Osteoblast (primary cell): ENCODE measurements around the gene DIO1. TPM values are rescaled to one million over a fixed set of nuclear protein-coding genes. Genes with fewer than 3 reads are reported as not detected.

Experiments used
- DNase-seq: peaks from one replicate; pipeline ENCODE4 v3.0.0; 2011; ENCODE audit warnings: low spot score, mixed read lengths; ENCODE audit not compliant: insufficient read length; ENCODE audit errors: missing footprints
- H2AFZ ChIP-seq: 2 replicates; pipeline ENCODE4 v1.6.0; 2011; ENCODE audit warnings: mild to moderate bottlenecking, low read length
- H3K27ac ChIP-seq: 2 replicates; pipeline ENCODE4 v1.5.1; 2011; ENCODE audit warnings: mild to moderate bottlenecking, low read depth, low read length, moderate library complexity
- H3K27me3 ChIP-seq: 2 replicates; pipeline ENCODE4 v1.6.0; 2012; ENCODE audit warnings: mild to moderate bottlenecking, control low read depth, inconsistent platforms, low read length, moderate library complexity; ENCODE audit not compliant: insufficient read depth
- H3K36me3 ChIP-seq: 2 replicates; pipeline ENCODE4 v1.5.1; 2011; ENCODE audit warnings: mild to moderate bottlenecking, low read length, control low read depth, moderate library complexity; ENCODE audit not compliant: insufficient read depth
- H3K4me1 ChIP-seq: 2 replicates; pipeline ENCODE4 v1.5.1; 2011; ENCODE audit warnings: mild to moderate bottlenecking, low read length, control low read depth, moderate library complexity; ENCODE audit not compliant: insufficient read depth
- H3K4me2 ChIP-seq: 2 replicates; pipeline ENCODE4 v1.6.0; 2011; ENCODE audit warnings: mild to moderate bottlenecking, low read length; ENCODE audit not compliant: insufficient read depth
- H3K4me3 ChIP-seq: fragments of 200-600 bp; sonication (generic); 3 replicates; pipeline ENCODE4 v1.5.1; 2012; ENCODE audit warnings: mild to moderate bottlenecking, low read length, inconsistent platforms; ENCODE audit not compliant: insufficient read depth
- H3K79me2 ChIP-seq: 2 replicates; pipeline ENCODE4 v1.6.0; 2012; ENCODE audit warnings: mild to moderate bottlenecking, low read length, control low read depth, inconsistent platforms; ENCODE audit not compliant: insufficient read depth
- H3K9me3 ChIP-seq: 2 replicates; pipeline ENCODE4 v1.5.1; 2011; ENCODE audit warnings: low read depth, low read length, control low read depth
- H4K20me1 ChIP-seq: 2 replicates; pipeline ENCODE4 v1.6.0; 2012; ENCODE audit warnings: mild to moderate bottlenecking, low read length, control low read depth; ENCODE audit not compliant: insufficient read depth
- total RNA-seq: library from RNA; depleted of rRNA; stranded (reverse); fragments of >200 nt; gene quantifications from 2 replicates; pipeline ENCODE4 v1.2.3, GENCODE V29; 2012
- TF ChIP-seq, protein P1 (sequence below): IDR thresholded peaks from 2 replicates; pipeline ENCODE4 v1.5.1; 2011; ENCODE audit warnings: mild to moderate bottlenecking, low read depth, low read length, moderate library complexity; ENCODE audit errors: extremely low read depth

DIO1 gene
- not detected in 2 replicates for total RNA-seq

DNA sequence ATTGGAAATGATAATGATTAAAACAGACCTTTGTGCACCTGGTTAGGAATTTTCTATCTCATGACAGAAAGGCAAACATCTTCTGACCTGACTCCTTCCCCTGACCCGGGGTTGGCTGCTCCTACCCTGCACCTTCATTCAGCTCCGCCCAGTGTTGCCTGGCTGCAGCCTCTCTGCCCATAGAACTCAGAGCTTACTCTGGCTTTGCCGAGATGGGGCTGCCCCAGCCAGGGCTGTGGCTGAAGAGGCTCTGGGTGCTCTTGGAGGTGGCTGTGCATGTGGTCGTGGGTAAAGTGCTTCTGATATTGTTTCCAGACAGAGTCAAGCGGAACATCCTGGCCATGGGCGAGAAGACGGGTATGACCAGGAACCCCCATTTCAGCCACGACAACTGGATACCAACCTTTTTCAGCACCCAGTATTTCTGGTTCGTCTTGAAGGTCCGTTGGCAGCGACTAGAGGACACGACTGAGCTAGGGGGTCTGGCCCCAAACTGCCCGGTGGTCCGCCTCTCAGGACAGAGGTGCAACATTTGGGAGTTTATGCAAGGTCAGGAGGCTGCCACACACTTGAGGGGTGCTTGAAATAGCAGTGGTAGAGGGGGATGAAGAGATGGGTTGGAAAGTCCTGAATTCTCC lies at the start of gene DIO1:
TSS of gene DIO1 (plus strand) at position 189 of the 638 bp plus-strand sequence. CDS start at position 213, 24 bp downstream.
- H2AFZ ChIP-seq, result peak within 1 kb of the TSS; percentile 28
- H3K27me3 ChIP-seq, result no peaks in the 10 kb centered on the region
- H3K79me2 ChIP-seq, result peaks cover 3% of the 10 kb centered on the region
- no peaks in the 10 kb centered on the region for H3K9me3 ChIP-seq
- H3K4me3 ChIP-seq, result no peak within 1 kb of the TSS
- DNase-seq, result no peak
- H4K20me1 ChIP-seq, result no peaks in the 10 kb centered on the region
- no peak within 1 kb of the TSS for H3K27ac ChIP-seq
- TF ChIP-seq, protein P1, sequence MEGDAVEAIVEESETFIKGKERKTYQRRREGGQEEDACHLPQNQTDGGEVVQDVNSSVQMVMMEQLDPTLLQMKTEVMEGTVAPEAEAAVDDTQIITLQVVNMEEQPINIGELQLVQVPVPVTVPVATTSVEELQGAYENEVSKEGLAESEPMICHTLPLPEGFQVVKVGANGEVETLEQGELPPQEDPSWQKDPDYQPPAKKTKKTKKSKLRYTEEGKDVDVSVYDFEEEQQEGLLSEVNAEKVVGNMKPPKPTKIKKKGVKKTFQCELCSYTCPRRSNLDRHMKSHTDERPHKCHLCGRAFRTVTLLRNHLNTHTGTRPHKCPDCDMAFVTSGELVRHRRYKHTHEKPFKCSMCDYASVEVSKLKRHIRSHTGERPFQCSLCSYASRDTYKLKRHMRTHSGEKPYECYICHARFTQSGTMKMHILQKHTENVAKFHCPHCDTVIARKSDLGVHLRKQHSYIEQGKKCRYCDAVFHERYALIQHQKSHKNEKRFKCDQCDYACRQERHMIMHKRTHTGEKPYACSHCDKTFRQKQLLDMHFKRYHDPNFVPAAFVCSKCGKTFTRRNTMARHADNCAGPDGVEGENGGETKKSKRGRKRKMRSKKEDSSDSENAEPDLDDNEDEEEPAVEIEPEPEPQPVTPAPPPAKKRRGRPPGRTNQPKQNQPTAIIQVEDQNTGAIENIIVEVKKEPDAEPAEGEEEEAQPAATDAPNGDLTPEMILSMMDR, result no peak
- peaks cover 32% of the 10 kb centered on the region for H3K4me1 ChIP-seq
- H3K4me2 ChIP-seq, result no peak within 1 kb of the TSS
- no peaks in the 10 kb centered on the region for H3K36me3 ChIP-seq

DNA sequence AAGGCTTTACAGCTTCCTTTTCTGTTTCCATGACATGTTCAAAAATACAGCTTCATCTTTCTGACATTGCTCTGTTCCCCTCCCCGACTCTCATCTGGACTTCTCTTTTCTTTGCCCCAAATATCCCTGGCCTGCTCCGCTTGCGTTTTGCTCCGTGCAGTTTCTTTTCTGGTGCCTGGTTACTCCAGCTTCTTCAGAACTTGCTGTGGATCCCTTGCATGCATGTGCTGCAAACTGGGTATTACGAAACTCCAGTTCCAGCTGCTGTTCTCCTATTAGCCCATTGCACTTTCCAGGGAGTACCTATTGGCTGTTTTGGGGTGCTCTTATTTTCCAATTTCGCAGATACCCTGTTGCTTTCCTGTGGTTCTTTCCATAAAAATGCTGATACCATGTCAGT lies 46.0 kb upstream of the DIO1 start:
- TF ChIP-seq, protein P1, result no peak
- peaks cover 7% of the 10 kb centered on the region for H3K36me3 ChIP-seq
- no peak overlapping the region for H3K27ac ChIP-seq
- no peaks in the 10 kb centered on the region for H3K79me2 ChIP-seq
- H3K4me3 ChIP-seq, result no peak overlapping the region
- H2AFZ ChIP-seq, result no peak overlapping the region
- H3K4me1 ChIP-seq, result no peaks in the 10 kb centered on the region
- peaks cover 3% of the 10 kb centered on the region for H3K9me3 ChIP-seq
- no peaks in the 10 kb centered on the region for H4K20me1 ChIP-seq
- H3K27me3 ChIP-seq, result no peaks in the 10 kb centered on the region
- no peak overlapping the region for H3K4me2 ChIP-seq
- no peak for DNase-seq

DNA sequence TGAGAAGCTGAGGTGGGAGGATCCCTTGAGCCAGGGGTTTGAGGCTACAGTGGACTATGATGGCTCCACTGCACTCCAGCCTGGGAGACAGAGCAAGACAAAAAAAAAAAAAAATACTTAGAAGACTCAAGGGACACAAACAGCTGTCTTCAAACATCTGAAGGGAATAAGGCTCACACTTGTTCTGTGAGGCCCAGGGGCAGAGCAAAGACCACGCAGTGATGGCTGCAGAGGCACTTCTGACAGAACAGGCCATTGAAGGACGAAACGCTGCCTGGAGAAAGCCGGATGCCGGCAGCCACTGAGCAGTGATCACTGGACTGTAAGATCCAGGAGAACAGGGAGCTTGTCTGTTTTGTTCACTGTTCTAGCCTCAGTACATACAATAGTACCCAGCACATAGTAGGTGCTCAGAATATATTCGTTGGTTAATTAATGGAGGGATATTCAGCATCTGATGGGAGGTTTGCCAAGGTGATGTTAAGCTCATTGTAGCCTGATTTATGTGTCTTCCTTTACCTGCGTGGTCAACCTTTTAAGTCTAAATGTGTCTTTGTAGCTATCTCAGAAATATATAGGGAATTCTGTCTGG lies 43.8 kb upstream of the DIO1 start:
- H3K27me3 ChIP-seq, result no peaks in the 10 kb centered on the region
- DNase-seq, result no peak
- H4K20me1 ChIP-seq, result no peaks in the 10 kb centered on the region
- no peak overlapping the region for H3K4me3 ChIP-seq
- TF ChIP-seq, protein P1, result no peak
- no peak overlapping the region for H3K4me2 ChIP-seq
- H3K4me1 ChIP-seq, result no peaks in the 10 kb centered on the region
- no peak overlapping the region for H3K27ac ChIP-seq
- peaks cover 17% of the 10 kb centered on the region for H3K36me3 ChIP-seq
- H3K9me3 ChIP-seq, result peaks cover 3% of the 10 kb centered on the region
- H3K79me2 ChIP-seq, result no peaks in the 10 kb centered on the region
- no peak overlapping the region for H2AFZ ChIP-seq

DNA sequence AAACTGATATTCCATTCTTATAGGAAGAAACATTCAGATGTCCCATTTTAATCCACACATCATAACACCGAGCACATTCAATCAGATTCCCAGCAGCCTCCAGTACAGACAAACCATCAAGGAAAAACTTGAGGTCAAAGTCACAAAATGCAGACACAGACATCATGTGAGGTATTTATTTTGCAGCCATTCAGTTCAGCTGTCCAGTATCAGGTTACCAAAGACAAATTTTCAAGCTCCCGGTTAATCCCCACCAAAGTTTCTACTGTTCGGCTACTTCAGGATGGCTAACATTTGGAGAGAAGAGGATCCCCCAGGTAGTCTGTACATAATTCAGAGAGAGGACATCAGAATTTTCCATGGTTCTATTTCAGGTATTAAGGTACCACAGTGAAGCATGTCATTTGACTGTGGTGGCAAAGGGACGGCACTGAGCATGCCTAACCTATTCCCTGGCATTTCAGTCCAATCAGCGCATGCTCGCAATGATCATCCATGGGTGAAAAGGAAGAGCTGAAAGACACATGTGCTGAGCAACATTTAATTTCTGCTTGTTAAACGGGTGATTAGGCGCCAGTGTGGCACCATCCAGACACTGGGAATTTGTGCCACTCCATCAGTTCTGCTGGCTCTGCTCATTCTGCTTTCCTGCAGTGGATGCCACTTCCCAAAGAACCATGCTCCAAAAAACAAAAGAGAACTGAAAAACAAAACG lies 42.3 kb upstream of the DIO1 start:
- no peaks in the 10 kb centered on the region for H3K4me1 ChIP-seq
- H3K4me3 ChIP-seq, result no peak overlapping the region
- H3K27ac ChIP-seq, result no peak overlapping the region
- no peaks in the 10 kb centered on the region for H3K79me2 ChIP-seq
- TF ChIP-seq, protein P1, result no peak
- no peak for DNase-seq
- H3K27me3 ChIP-seq, result no peaks in the 10 kb centered on the region
- peaks cover 3% of the 10 kb centered on the region for H3K9me3 ChIP-seq
- no peak overlapping the region for H3K4me2 ChIP-seq
- H4K20me1 ChIP-seq, result no peaks in the 10 kb centered on the region
- no peak overlapping the region for H2AFZ ChIP-seq
- peaks cover 29% of the 10 kb centered on the region for H3K36me3 ChIP-seq
